ENCODE data around the gene GABRG3. TPM values are rescaled to one million over a fixed set of nuclear protein-coding genes. Genes with fewer than 3 reads are reported as not detected.

GABRG3 gene
- total RNA-seq, 3 donors from 2014 or later = 0.15 to 0.33 TPM; not detected in 1

DNA sequence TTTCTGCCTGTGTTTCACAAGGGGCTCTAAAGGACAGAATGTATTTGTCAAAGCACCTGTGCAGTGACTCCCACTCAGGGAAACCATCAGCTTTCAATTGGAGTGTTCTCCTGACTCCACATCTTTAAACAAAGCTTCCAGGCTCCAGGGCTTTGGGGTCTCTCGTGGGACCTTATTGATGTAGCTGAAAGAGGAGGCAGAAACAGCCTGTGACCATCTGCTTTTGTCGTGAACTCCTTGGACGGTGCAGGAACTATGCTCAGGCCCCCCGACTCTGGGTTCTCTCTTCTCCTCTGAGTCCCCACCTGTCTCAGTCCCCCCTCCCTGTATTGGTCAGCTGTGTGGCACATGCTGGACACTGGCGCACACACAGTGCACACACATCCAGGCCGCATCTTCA lies 486.8 kb downstream of the GABRG3 start:
- Histone ChIP-seq H3K36me3 (no peaks in the 10 kb centered on the region), H3K4me3 (no peak overlapping the region), H3K9me3 (no peaks in the 10 kb centered on the region), H3K4me1 (no peaks in the 10 kb centered on the region), H3K27me3 (no peaks in the 10 kb centered on the region), H3K27ac (no peak overlapping the region)
- no peak for TF ChIP-seq POLR2A (IDR thresholded peaks at IDR 0.05)
- TF ChIP-seq, protein P1, sequence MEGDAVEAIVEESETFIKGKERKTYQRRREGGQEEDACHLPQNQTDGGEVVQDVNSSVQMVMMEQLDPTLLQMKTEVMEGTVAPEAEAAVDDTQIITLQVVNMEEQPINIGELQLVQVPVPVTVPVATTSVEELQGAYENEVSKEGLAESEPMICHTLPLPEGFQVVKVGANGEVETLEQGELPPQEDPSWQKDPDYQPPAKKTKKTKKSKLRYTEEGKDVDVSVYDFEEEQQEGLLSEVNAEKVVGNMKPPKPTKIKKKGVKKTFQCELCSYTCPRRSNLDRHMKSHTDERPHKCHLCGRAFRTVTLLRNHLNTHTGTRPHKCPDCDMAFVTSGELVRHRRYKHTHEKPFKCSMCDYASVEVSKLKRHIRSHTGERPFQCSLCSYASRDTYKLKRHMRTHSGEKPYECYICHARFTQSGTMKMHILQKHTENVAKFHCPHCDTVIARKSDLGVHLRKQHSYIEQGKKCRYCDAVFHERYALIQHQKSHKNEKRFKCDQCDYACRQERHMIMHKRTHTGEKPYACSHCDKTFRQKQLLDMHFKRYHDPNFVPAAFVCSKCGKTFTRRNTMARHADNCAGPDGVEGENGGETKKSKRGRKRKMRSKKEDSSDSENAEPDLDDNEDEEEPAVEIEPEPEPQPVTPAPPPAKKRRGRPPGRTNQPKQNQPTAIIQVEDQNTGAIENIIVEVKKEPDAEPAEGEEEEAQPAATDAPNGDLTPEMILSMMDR (IDR thresholded peaks at IDR 0.05) = no peak
- no peak for TF ChIP-seq POLR2AphosphoS5 (IDR thresholded peaks at IDR 0.05)
- DNase-seq (ENCODE audit: low spot score in 2 of 2) = no peak
- intact Hi-C loops (cut with DNase I; ENCODE audit: low total_unique reads) = no loop called here

DNA sequence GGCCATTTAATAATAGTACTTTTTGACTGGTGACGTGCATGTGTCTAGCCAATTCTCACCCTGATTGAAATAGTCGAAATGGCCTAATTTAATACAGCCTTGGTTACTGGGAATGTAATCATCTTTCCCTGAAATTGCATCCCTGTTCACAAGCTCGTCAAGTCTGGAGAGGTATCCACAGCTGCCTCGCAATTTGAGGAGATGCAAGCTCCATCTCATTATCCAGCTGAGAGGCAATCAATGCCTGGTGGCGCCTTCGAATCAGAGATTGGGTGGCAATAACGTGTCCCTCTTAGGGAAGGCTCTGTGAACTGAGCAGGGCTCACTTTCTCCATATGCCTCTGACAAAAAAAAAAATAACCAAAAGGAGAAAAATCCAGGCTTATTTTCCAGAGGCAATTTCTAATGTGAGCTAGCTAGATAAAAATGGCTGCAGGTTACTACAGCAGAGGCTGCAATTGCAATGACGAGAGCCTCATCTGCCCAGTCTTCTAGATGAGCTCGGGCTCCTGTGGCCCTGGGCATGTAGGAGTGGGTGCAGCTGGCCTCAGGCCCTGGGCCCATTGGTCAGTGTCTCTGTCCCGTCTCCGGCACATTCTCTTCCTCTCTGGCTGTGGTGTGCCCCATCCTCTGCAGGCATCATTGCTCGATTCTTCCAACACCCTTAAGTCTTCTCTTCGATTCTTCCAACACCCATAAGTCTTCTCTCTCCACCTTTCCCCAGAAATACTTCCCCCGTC lies 487.5 kb downstream of the GABRG3 start:
- H3K36me3 ChIP-seq = no peaks in the 10 kb centered on the region
- no peak overlapping the region for H3K27ac ChIP-seq
- intact Hi-C loops (cut with DNase I; ENCODE audit: low total_unique reads) = no loop called here
- H3K9me3 ChIP-seq = no peaks in the 10 kb centered on the region
- no peaks in the 10 kb centered on the region for H3K27me3 ChIP-seq
- no peak overlapping the region for H3K4me3 ChIP-seq
- TF ChIP-seq POLR2AphosphoS5 (IDR thresholded peaks at IDR 0.05) (no peak), POLR2A (IDR thresholded peaks at IDR 0.05) (no peak)
- TF ChIP-seq, protein P1 (IDR thresholded peaks at IDR 0.05) = no peak
- no peaks in the 10 kb centered on the region for H3K4me1 ChIP-seq
- no peak for DNase-seq (ENCODE audit: low spot score in 2 of 2)

DNA sequence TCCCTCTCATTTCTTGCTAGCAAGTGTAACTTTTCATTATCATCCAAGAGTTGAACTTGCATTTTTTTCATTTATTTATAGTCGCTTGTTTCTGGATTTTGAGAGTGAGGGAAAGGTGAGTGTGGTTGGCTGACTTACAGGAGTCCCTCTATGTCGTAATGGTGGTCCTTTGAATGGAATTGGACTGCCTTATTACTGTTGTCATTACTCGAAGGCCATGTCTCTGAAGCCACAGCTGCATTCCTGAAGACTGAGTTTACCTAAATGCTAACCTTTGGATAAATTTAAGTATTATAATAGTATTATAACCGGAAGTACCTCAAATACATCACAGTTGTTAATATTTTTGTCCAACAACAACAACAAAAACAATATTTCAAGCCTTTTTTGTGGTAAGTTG lies 488.9 kb downstream of the GABRG3 start:
- Histone ChIP-seq H3K9me3 (no peaks in the 10 kb centered on the region), H3K27me3 (no peaks in the 10 kb centered on the region), H3K4me1 (no peaks in the 10 kb centered on the region), H3K36me3 (no peaks in the 10 kb centered on the region), H3K4me3 (no peak overlapping the region), H3K27ac (no peak overlapping the region)
- intact Hi-C loops (cut with DNase I; ENCODE audit: low total_unique reads) = no loop called here
- no peak for DNase-seq (ENCODE audit: low spot score in 2 of 2)
- TF ChIP-seq POLR2A (IDR thresholded peaks at IDR 0.05) (no peak), POLR2AphosphoS5 (IDR thresholded peaks at IDR 0.05) (no peak)
- TF ChIP-seq, protein P1 (IDR thresholded peaks at IDR 0.05) = no peak

GRCh38 chr15:27461181-27461580 lies 490.2 kb downstream of the GABRG3 start:
- Histone ChIP-seq H3K9me3 (no peaks in the 10 kb centered on the region), H3K4me1 (no peaks in the 10 kb centered on the region), H3K27ac (no peak overlapping the region), H3K27me3 (no peaks in the 10 kb centered on the region), H3K36me3 (no peaks in the 10 kb centered on the region), H3K4me3 (no peak overlapping the region)
- TF ChIP-seq POLR2AphosphoS5 (IDR thresholded peaks at IDR 0.05) = no peak
- TF ChIP-seq, protein P1 (IDR thresholded peaks at IDR 0.05) = no peak
- TF ChIP-seq POLR2A (IDR thresholded peaks at IDR 0.05) = no peak
- intact Hi-C loops (cut with DNase I; ENCODE audit: low total_unique reads) = no loop called here
- no peak for DNase-seq (ENCODE audit: low spot score in 2 of 2)

DNA sequence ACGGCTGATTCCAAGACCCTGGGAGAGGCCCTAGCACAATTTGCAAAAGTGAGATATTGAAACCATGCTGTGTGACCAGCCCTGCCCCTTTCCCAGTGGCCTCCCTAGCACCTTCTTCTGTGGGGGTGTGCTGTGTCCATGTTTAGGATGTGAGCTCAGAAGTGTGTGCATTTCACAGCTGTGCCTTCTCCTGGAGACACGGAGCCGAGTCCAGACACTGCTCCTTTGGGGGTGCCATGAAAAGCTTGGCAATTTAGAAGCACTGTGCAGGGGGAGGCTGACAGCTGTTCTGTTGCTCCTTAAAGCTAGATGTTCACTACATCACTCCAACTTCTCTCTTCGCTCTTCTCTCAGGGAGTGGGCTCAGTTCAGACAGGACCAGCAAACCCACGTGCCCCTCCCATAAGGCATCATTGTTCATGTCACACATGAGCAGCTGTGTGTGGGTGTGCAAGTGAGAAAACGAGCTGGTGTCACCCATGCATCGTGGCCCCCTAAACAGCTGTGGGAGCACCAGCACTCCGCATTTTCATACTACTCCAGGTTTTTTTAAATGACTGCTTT lies 492.6 kb downstream of the GABRG3 start:
- Histone ChIP-seq H3K27me3 (no peaks in the 10 kb centered on the region), H3K36me3 (no peaks in the 10 kb centered on the region), H3K9me3 (no peaks in the 10 kb centered on the region), H3K27ac (no peak overlapping the region), H3K4me1 (no peaks in the 10 kb centered on the region), H3K4me3 (no peak overlapping the region)
- TF ChIP-seq POLR2AphosphoS5 (IDR thresholded peaks at IDR 0.05) (no peak), POLR2A (IDR thresholded peaks at IDR 0.05) (no peak)
- TF ChIP-seq, protein P1 (IDR thresholded peaks at IDR 0.05) = no peak
- no peak for DNase-seq (ENCODE audit: low spot score in 2 of 2)
- intact Hi-C loops (cut with DNase I; ENCODE audit: low total_unique reads) = no loop called here

Data from breast epithelium (tissue), 4 donors.